ENCODE measurements around the gene ERC2. TPM values are rescaled to one million over a fixed set of nuclear protein-coding genes. Genes with fewer than 3 reads are reported as not detected.

Gene ERC2
- total and polyA plus RNA-seq, 2 of the 13 experiments (the other 11 are each of a cell fraction or from before 2014, with no cell fraction given): 0.16 to 0.22 TPM

- no peak for TF ChIP-seq THAP9 (CRISPR knock-in tag; IDR thresholded peaks at IDR 0.05; ENCODE audit: borderline replicate concordance)
- no peak for TF ChIP-seq KDM2A (CRISPR knock-in tag; IDR thresholded peaks at IDR 0.05; ENCODE audit: borderline replicate concordance, low read depth)
- no peak for TF ChIP-seq HMG20B (CRISPR knock-in tag; conservative IDR thresholded peaks at IDR 0.05)
- TF ChIP-seq ZNF543 (CRISPR knock-in tag; IDR thresholded peaks at IDR 0.05): no peak
- TF ChIP-seq ZNF839 (CRISPR knock-in tag; IDR thresholded peaks at IDR 0.05; ENCODE audit: borderline replicate concordance): no peak
- no peak for TF ChIP-seq ZNF720 (CRISPR knock-in tag; IDR thresholded peaks at IDR 0.05)
- no peak for TF ChIP-seq ZNF362 (CRISPR knock-in tag; IDR thresholded peaks at IDR 0.05; ENCODE audit: borderline replicate concordance)
- no peak for TF ChIP-seq NRL (CRISPR knock-in tag; IDR thresholded peaks at IDR 0.05; ENCODE audit: borderline replicate concordance)
Observed at GRCh38 chr3:55592572-55592971, 875.7 kb downstream of the ERC2 start (continued).

GRCh38 chr3:55591888-55592287, 876.4 kb downstream of the ERC2 start:
- ATAC-seq (no peak), FAIRE-seq (no peak), DNase-seq (ENCODE audit: low spot score) (no peak)
- in situ Hi-C loops (cut with HindIII; ENCODE audit: extremely low pct_ligation_motif_present, low pct_unique_long_range_greater_than_20kb) (no loop called here), intact Hi-C loops (cut with micrococcal nuclease; ENCODE audit: unreplicated experiment) (no loop called here)
- H3K36me3 ChIP-seq (replicated peaks in 1 of 2; ENCODE audit: control insufficient read depth in 1 of 2, insufficient read depth in 2 of 2, low read length in 2 of 2): no peaks in the 10 kb centered on the region
- no peak overlapping the region for H3K9ac ChIP-seq (ENCODE audit: insufficient read depth, low read depth, low read length)
- no peak overlapping the region for H2AFZ ChIP-seq (ENCODE audit: low read length)
- BruUV-seq (replicated peaks): no TSS peak
- CTCF ChIA-PET (ENCODE audit: low intra/inter-chr PET ratio, low total read pairs): no interaction called here
- no peaks in the 10 kb centered on the region for H3K9me3 ChIP-seq (ENCODE audit: low read length)
- H3K79me2 ChIP-seq (ENCODE audit: insufficient read depth, low read length): no peaks in the 10 kb centered on the region
- TF ChIP-seq MAFK (conservative IDR thresholded peaks at IDR 0.05 in 1 of 2, IDR thresholded peaks at IDR 0.05 in 1 of 2; ENCODE audit: low read length in 2 of 2) (peak in 1 of 2 experiments; percentile 22; a peak in 1 of 4 replicates), ZBTB25 (CRISPR knock-in tag; IDR thresholded peaks at IDR 0.05) (no peak)
- no peak overlapping the region for H3K4me3 ChIP-seq (replicated peaks in 1 of 3; ENCODE audit: insufficient read depth in 1 of 3, low read depth in 2 of 3, low read length in 3 of 3)
- no peak overlapping the region for H3K27ac ChIP-seq (ENCODE audit: extremely low read length, insufficient read depth, low read length)
- no peaks in the 10 kb centered on the region for H3K27me3 ChIP-seq (ENCODE audit: control insufficient read depth in 1 of 2, insufficient read depth in 2 of 2, low read length in 2 of 2)
- H4K20me1 ChIP-seq (ENCODE audit: insufficient read depth, low read length): no peaks in the 10 kb centered on the region
- POLR2A ChIA-PET: no interaction called here
- H3K4me2 ChIP-seq (ENCODE audit: low read depth, low read length): no peak overlapping the region
- H3K4me1 ChIP-seq (ENCODE audit: insufficient read depth, low read length): no peaks in the 10 kb centered on the region
- WGBS (ENCODE audit: low lambda C conversion rate): 27% methylated on average over 5 of the region's 5 CpGs
